Left ventricle myocardium superior (tissue), 1 donor: Measurements from ENCODE around the gene LIMK2. TPM values are rescaled to one million over a fixed set of nuclear protein-coding genes. Genes with fewer than 3 reads are reported as not detected.
A peak's percentile ranks its signal among the peaks of the same experiment; 100 is the strongest.

Experiments used
- ATAC-seq: fragments of 200-7000 bp; cut with Tn5 transposase; one replicate; pipeline ENCODE4 v1.9.1; 2020; ENCODE audit warnings: mild to moderate bottlenecking, moderate library complexity
- DNase-seq: peaks from one replicate; pipeline ENCODE4 v3.0.0-alpha.2; 2020
- intact Hi-C: fragments of 100-400 bp; cut with micrococcal nuclease; formaldehyde crosslinking; loops from one replicate; pipeline ENCODE4 v1.11.0; 2022
- total RNA-seq: library from RNA; stranded (reverse); fragmentation: NEBNext Ultra II Directional; extraction: Animal tissue kit (Norgen Biotek cat#: 25700); gene quantifications from one replicate; pipeline ENCODE4 v1.2.1, GENCODE V29; 2021
- donor health status: DM: no; HTN: yes; CAD: no; lungs with severe emphysema.

LIMK2 gene
- total RNA-seq, 1 donor from 2014 or later: 8.6 TPM

DNA sequence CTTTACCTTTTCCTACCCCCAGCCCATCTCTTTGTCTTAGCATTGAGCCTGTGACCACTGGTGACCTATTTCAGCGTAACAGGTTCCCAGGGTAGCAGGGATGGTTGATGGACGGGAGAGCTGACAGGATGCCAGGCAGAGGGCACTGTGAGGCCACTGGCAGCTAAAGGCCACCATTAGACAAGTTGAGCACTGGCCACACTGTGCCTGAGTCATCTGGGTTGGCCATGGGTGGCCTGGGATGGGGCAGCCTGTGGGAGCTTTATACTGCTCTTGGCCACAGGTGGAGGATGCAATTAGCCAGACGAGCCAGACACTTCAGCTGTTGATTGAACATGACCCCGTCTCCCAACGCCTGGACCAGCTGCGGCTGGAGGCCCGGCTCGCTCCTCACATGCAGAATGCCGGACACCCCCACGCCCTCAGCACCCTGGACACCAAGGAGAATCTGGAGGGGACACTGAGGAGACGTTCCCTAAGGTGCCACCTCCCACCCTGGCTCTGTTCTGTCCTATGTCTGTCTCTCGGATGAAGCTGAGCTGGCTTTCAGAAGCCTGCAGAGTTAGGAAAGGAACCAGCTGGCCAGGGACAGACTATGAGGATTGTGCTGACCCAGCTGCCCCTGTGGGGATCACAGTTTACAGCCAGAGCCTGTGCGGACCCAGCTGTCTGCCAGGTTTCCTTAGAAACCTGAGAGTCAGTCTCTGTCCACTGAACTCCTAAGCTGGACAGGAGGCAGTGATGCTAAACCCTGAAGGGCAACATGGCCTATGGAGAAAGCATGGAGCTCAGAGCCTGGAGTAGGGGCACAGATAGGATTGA lies 50.4 kb downstream of the LIMK2 start:
- intact Hi-C loops: no loop called here
- peak; percentile 15 for ATAC-seq
- DNase-seq: no peak

DNA sequence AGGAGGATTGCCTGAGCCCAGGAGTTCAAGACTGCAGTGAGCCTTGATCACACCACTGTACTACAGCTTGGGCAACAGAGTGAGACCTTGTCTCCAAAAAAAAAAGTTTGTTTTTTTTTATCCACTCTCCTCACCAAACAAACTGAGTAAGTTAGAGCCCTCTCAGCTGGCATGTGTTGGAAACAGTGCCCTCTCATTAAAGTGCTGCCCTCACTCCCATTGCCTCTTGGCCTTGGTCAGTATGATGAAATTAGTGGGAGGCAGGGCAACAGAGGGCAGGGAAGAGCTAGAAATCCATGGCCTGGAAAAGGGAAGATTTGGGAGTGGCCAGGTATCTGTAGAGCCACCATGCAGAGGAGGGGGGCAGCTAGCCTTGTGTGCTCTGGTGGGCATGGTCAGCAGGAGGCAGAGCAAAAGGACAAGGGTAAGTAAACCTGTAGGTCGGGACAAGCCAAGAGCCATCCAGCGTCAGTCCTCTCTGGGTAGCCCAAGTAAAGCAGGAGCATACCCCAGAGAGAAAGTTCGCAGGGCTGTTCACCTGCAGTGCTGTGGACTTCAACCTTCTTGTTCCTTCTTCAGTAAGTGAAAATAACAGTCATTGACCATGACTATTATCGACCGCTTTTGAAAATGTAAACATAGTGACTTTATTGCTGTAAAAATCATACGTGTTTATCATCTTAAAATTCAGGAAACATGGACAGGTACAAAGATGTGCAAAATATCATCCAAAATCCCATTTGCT lies 52.0 kb downstream of the LIMK2 start:
- intact Hi-C loops: no loop called here
- no peak for DNase-seq
- no peak for ATAC-seq

DNA sequence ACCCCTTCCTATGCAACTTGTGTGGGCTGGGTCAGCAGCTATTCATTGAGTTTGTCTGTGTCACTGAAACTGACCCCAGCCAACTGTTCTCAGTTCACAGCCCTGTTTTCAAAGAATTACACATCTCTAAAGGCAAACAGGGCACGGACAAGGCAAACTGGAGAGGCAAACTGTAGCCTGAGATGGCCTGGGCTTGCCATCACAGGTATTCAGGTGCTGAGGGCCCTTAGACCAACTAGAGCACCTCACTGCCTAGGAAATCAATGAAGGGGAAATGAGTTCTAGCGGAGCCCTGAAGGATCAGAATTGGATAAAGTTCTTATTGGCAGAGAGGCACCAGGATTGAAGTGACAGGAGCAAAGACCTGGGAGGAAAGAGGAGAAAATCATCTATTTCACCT lies 56.2 kb downstream of the LIMK2 start:
- intact Hi-C loops: no loop called here
- no peak for ATAC-seq
- DNase-seq: no peak

DNA sequence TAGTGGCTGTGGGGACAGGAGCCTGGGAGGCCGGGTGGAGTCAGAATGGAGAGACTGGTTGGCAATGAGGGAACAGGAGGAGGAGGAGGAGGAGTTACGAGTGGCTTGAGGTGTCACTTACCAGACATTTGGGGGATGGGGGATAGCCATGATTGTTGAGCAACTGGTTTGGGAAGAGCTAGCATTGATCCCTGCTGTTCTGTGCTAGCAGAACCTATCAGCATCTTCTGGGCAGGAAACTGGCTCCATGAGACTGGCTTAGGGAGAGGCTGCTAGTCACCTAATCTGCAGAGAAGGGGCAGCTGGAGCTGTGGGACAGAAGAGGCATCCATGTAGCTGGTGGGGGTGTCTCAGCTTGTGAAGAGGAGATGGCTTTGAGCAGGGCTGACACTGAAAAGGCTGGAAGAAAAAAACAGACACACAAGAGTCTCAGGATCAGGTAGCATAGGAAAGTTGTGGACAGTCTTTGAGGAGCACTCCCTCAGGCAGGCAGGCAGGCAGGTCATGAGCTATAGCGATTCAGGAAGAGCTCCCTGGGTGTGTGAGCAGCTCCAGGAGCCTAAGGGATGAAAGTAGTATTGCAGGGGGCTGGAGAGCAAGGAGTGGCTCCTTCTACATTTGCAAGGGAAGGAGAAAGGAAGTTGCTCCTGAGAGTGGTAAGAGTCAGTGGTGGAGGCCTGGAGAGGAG lies 57.9 kb downstream of the LIMK2 start:
- intact Hi-C loops: loop anchor here (10.0 kb wide), 1 partner anchor 55 kb away; the partner anchor contains the start of gene LIMK2
- DNase-seq: no peak
- no peak for ATAC-seq

DNA sequence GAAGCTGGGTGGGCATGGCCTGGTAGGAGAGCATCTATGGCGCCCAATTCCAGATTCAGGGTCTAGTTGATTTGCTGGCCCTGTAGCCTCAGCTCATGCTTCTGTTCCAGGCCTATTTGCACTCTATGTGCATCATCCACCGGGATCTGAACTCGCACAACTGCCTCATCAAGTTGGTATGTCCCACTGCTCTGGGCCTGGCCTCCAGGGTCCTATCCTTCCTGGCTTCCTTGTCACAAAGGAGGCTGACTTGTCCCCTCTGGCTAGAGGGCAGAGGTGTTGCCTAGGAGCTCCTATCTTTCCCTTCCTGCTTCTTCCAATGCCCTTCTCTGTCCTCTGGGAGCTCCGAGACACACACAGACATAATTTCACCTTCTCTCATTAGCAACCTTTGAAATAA lies 58.9 kb downstream of the LIMK2 start:
- no peak for ATAC-seq
- no peak for DNase-seq
- intact Hi-C loops: loop anchor here (10.0 kb wide), 1 partner anchor 56 kb away; the partner anchor contains the start of gene LIMK2

DNA sequence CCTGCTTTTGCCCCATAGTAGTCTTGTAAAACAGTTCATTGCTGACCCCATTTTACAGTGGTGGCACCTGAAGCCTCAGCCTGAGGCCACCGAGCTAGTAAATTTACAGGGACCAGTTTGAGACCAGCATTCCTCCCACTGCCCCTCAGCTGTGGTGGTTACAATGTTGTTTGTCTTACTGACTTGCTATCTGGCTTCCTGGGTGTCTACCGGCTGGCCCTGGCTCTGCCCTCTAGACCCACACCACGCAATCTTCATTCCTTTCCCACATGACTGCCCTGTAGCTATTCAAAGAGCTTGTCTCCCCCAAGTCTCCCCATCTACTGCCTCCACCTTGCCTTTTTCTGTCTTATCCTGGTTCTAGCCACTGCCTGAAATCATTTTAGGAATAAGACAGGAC lies 59.4 kb downstream of the LIMK2 start:
- ATAC-seq (peak; percentile 58), DNase-seq (no peak)

DNA sequence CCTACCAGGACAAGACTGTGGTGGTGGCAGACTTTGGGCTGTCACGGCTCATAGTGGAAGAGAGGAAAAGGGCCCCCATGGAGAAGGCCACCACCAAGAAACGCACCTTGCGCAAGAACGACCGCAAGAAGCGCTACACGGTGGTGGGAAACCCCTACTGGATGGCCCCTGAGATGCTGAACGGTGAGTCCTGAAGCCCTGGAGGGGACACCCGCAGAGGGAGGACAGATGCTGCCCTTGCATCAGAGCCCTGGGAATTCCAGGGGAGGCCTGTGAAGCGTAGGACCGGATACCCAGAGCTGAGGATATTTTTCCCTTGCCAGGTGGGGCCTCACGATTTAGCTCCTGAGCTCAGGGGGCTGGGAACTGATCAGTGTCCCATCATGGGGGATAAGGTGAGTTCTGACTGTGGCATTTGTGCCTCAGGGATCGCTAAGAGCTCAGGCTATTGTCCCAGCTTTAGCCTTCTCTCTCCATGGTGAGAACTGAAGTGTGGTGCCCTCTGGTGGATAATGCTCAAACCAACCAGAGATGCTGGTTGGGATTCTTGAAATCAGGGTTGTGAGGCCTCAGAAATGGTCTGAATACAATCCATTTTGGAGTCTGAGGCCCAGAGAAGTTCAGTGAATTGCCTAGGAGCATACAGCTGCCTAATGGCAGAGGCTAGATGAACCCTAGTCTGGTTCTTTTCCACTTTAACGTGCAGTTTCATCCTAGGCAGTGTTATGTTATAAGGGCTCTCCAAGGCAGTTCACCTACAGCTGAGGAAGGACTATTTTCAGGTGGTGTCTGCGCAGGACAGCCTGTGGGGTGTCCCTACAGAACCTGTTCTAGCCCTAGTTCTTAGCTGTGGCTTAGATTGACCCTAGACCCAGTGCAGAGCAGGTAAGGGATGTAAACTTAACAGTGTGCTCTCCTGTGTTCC lies 60.7 kb downstream of the LIMK2 start:
- peak; percentile 77 for ATAC-seq
- intact Hi-C loops: loop anchor here (10.0 kb wide), 1 partner anchor 58 kb away; the partner anchor contains the start of gene LIMK2
- DNase-seq: no peak

More for the DNA sequence above, 59.4 kb downstream of the LIMK2 start:
- intact Hi-C loops: loop anchor here (10.0 kb wide), 1 partner anchor 57 kb away; the partner anchor contains the start of gene LIMK2

DNA sequence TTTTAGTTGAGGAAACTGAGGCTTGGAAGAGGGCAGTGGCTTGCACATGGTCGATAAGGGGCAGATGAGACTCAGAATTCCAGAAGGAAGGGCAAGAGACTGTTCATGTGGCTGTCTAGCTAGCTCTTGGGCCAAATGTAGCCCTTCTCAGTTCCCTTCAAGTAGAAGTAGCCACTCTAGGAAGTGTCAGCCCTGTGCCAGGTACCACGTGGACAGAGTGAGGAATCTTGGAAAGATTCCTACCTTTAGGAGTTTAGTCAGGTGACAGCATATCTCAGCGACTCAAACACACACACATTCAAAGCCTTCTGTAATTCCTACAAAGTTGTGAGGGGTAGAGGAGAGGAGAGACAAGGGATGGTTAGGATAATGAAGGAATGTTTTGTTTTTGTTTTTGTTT lies 61.9 kb downstream of the LIMK2 start:
- ATAC-seq (no peak), DNase-seq (no peak)
- intact Hi-C loops: loop anchor here (10.0 kb wide), 1 partner anchor 59 kb away; the partner anchor contains the start of gene LIMK2

DNA sequence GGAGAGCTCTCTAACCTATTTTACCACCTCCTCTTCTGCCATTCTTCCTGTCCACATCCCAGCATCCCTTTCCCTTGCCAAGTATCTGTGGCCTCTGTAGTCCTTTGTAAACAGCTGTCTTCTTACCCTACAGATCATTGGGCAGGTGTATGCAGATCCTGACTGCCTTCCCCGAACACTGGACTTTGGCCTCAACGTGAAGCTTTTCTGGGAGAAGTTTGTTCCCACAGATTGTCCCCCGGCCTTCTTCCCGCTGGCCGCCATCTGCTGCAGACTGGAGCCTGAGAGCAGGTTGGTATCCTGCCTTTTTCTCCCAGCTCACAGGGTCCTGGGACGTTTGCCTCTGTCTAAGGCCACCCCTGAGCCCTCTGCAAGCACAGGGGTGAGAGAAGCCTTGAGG lies 62.9 kb downstream of the LIMK2 start:
- DNase-seq: no peak
- intact Hi-C loops: loop anchor here (10.0 kb wide), 1 partner anchor 60 kb away; the partner anchor contains the start of gene LIMK2

DNA sequence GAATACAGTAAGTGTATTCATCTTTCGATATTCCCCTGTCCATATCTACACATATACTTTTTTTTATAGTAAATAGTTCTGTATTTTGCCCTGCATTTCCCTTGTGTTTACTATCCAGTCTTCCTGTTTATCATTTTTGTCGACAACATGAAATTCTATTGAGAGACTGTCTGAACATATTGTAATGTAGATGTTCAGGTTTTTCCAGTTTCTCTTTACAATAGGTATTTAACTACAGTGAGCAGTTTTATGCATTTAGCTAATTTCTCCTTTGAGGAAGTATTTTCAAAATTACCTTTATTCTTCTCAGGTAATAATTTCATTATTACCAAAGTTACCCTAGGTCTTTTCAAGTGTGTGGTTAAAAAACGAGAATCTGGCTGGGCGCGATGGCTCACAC lies 63.5 kb downstream of the LIMK2 start:
- no peak for ATAC-seq
- intact Hi-C loops: loop anchor here (10.0 kb wide), 1 partner anchor 61 kb away; the partner anchor contains the start of gene LIMK2
- no peak for DNase-seq

More for the DNA sequence above, 62.9 kb downstream of the LIMK2 start:
- ATAC-seq: no peak

DNA sequence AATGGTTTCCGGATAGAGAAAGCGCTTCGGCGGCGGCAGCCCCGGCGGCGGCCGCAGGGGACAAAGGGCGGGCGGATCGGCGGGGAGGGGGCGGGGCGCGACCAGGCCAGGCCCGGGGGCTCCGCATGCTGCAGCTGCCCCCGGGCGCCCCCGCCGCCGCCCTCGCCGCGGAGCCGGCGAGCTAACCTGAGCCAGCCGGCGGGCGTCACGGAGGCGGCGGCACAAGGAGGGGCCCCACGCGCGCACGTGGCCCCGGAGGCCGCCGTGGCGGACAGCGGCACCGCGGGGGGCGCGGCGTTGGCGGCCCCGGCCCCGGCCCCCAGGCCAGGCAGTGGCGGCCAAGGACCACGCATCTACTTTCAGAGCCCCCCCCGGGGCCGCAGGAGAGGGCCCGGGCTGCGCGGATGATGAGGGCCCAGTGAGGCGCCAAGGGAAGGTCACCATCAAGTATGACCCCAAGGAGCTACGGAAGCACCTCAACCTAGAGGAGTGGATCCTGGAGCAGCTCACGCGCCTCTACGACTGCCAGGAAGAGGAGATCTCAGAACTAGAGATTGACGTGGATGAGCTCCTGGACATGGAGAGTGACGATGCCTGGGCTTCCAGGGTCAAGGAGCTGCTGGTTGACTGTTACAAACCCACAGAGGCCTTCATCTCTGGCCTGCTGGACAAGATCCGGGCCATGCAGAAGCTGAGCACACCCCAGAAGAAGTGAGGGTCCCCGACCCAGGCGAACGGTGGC lies 64.5 kb downstream of the LIMK2 start:
- DNase-seq (no peak), ATAC-seq (no peak)
- intact Hi-C loops: loop anchor here (10.0 kb wide), 1 partner anchor 62 kb away; the partner anchor contains the start of gene LIMK2

DNA sequence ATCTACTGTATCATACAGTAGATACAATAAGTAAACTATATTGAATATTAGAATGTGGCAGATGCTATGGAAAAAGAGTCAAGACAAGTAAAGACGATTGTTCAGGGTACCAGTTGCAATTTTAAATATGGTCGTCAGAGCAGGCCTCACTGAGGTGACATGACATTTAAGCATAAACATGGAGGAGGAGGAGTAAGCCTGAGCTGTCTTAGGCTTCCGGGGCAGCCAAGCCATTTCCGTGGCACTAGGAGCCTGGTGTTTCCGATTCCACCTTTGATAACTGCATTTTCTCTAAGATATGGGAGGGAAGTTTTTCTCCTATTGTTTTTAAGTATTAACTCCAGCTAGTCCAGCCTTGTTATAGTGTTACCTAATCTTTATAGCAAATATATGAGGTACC lies 65.6 kb downstream of the LIMK2 start:
- ATAC-seq (no peak), DNase-seq (no peak)
- intact Hi-C loops: loop anchor here (10.0 kb wide), 1 partner anchor 63 kb away; the partner anchor contains the start of gene LIMK2

DNA sequence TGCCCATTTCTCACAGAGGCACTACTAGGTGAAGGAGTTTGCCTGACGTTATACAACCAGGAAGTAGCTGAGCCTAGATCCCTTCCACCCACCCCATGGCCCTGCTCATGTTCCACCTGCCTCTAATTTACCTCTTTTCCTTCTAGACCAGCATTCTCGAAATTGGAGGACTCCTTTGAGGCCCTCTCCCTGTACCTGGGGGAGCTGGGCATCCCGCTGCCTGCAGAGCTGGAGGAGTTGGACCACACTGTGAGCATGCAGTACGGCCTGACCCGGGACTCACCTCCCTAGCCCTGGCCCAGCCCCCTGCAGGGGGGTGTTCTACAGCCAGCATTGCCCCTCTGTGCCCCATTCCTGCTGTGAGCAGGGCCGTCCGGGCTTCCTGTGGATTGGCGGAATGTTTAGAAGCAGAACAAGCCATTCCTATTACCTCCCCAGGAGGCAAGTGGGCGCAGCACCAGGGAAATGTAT lies 66.1 kb downstream of the LIMK2 start:
- intact Hi-C loops: loop anchor here (10.0 kb wide), 1 partner anchor 63 kb away; the partner anchor contains the start of gene LIMK2

DNA sequence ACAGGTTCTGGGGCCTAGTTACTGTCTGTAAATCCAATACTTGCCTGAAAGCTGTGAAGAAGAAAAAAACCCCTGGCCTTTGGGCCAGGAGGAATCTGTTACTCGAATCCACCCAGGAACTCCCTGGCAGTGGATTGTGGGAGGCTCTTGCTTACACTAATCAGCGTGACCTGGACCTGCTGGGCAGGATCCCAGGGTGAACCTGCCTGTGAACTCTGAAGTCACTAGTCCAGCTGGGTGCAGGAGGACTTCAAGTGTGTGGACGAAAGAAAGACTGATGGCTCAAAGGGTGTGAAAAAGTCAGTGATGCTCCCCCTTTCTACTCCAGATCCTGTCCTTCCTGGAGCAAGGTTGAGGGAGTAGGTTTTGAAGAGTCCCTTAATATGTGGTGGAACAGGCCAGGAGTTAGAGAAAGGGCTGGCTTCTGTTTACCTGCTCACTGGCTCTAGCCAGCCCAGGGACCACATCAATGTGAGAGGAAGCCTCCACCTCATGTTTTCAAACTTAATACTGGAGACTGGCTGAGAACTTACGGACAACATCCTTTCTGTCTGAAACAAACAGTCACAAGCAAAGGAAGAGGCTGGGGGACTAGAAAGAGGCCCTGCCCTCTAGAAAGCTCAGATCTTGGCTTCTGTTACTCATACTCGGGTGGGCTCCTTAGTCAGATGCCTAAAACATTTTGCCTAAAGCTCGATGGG lies 66.7 kb downstream of the LIMK2 start:
- no peak for ATAC-seq
- DNase-seq: no peak
- intact Hi-C loops: loop anchor here (10.0 kb wide), 1 partner anchor 64 kb away; the partner anchor contains the start of gene LIMK2

More for the DNA sequence above, 66.1 kb downstream of the LIMK2 start:
- DNase-seq: no peak
- ATAC-seq: no peak

DNA sequence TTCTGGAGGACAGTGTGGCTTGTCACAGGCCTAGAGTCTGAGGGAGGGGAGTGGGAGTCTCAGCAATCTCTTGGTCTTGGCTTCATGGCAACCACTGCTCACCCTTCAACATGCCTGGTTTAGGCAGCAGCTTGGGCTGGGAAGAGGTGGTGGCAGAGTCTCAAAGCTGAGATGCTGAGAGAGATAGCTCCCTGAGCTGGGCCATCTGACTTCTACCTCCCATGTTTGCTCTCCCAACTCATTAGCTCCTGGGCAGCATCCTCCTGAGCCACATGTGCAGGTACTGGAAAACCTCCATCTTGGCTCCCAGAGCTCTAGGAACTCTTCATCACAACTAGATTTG lies 67.2 kb downstream of the LIMK2 start:
- DNase-seq: no peak
- no peak for ATAC-seq
- intact Hi-C loops: loop anchor here (10.0 kb wide), 1 partner anchor 64 kb away; the partner anchor contains the start of gene LIMK2

DNA sequence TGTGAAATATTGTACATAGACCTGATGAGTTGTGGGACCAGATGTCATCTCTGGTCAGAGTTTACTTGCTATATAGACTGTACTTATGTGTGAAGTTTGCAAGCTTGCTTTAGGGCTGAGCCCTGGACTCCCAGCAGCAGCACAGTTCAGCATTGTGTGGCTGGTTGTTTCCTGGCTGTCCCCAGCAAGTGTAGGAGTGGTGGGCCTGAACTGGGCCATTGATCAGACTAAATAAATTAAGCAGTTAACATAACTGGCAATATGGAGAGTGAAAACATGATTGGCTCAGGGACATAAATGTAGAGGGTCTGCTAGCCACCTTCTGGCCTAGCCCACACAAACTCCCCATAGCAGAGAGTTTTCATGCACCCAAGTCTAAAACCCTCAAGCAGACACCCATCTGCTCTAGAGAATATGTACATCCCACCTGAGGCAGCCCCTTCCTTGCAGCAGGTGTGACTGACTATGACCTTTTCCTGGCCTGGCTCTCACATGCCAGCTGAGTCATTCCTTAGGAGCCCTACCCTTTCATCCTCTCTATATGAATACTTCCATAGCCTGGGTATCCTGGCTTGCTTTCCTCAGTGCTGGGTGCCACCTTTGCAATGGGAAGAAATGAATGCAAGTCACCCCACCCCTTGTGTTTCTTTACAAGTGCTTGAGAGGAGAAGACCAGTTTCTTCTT lies 67.9 kb downstream of the LIMK2 start:
- intact Hi-C loops: loop anchor here (10.0 kb wide), 1 partner anchor 65 kb away; the partner anchor contains the start of gene LIMK2
- no peak for ATAC-seq

More for the DNA sequence above, 67.9 kb downstream of the LIMK2 start:
- DNase-seq: no peak
